ENCODE data around the gene RING1.

GRCh38 chr6:33247977-33248642, 39.8 kb downstream of the RING1 start:
- no peak for TF ChIP-seq POLR2A (IDR thresholded peaks at IDR 0.05; ENCODE audit: low read depth, low read length)
- no peak for TF ChIP-seq SPI1 (IDR thresholded peaks at IDR 0.05; ENCODE audit: low read depth, low read length)
- no peak for TF ChIP-seq POLR2AphosphoS5 (IDR thresholded peaks at IDR 0.05; ENCODE audit: low read depth, low read length)
- no peak for TF ChIP-seq TAF1 (IDR thresholded peaks at IDR 0.05; ENCODE audit: low read depth, low read length)

Measured in GM12891 (cell line).